GM23338 (cell line): Measurements from ENCODE around the gene TTLL5. TPM values are rescaled to one million over a fixed set of nuclear protein-coding genes. Genes with fewer than 3 reads are reported as not detected.

Experiments
- CREB1 ChIP-seq: fragments of 250-450 bp; sonication (Bioruptor Pico); IDR thresholded peaks from 2 replicates; pipeline ENCODE4 v1.5.0; 2020; ENCODE audit warnings: low read depth, mild to moderate bottlenecking, moderate library complexity
- EZH2 ChIP-seq: fragments of 200-600 bp; sonication (generic); IDR thresholded peaks from one replicate; pipeline ENCODE4 v1.8.0; 2017; ENCODE audit warnings: antibody characterized with exemption, mild to moderate bottlenecking, low read depth; ENCODE audit not compliant: unreplicated experiment
- JUNB ChIP-seq: IDR thresholded peaks from one replicate; pipeline ENCODE4 v1.6.1; 2016; ENCODE audit warnings: antibody characterized with exemption; ENCODE audit not compliant: unreplicated experiment
- NANOG ChIP-seq: IDR thresholded peaks from 2 replicates; pipeline ENCODE4 v1.6.1; 2016; ENCODE audit warnings: antibody characterized with exemption, borderline replicate concordance
- POLR2AphosphoS5 ChIP-seq: IDR thresholded peaks from 2 replicates; pipeline ENCODE4 v1.6.1; 2016; ENCODE audit warnings: antibody characterized with exemption, low read depth
- STAT1 ChIP-seq: IDR thresholded peaks from one replicate; pipeline ENCODE4 v1.6.1; 2016; ENCODE audit warnings: antibody characterized with exemption; ENCODE audit not compliant: unreplicated experiment
- ZNF114 ChIP-seq: fragments of 250-450 bp; sonication (Bioruptor Pico); IDR thresholded peaks from 2 replicates; pipeline ENCODE4 v1.5.0; 2020; ENCODE audit warnings: mild to moderate bottlenecking, moderate library complexity
- ZNF331 ChIP-seq: fragments of 250-450 bp; sonication (Bioruptor Pico); IDR thresholded peaks from 2 replicates; pipeline ENCODE4 v1.5.0; 2020; ENCODE audit warnings: low read depth, mild to moderate bottlenecking, moderate library complexity
- polyA plus RNA-seq: library from polyadenylated mRNA; unstranded; fragments of >200 nt; fragmentation: Nextera tagmentation; extraction: Ambion mirVana; gene quantifications from 2 replicates; pipeline ENCODE4 v1.2.1, GENCODE V29; 2016
- total RNA-seq: library from RNA; depleted of rRNA; stranded (reverse); fragments of >200 nt; shearing (Covaris generic); gene quantifications from 2 replicates; pipeline ENCODE4 v1.2.3, GENCODE V29; 2014
- TF ChIP-seq, protein P1 (sequence below): fragments of 250-450 bp; sonication (Bioruptor Pico); IDR thresholded peaks from 2 replicates; pipeline ENCODE4 v1.5.0; 2020; ENCODE audit warnings: mild to moderate bottlenecking, moderate library complexity
- TF ChIP-seq, protein P2 (sequence below): IDR thresholded peaks from 2 replicates; pipeline ENCODE4 v1.6.1; 2016; ENCODE audit warnings: antibody characterized with exemption
- TF ChIP-seq, protein P3 (sequence below), 2 experiments: fragments of 200-600 bp in 1 of 2; sonication (generic) in 1 of 2; conservative IDR thresholded peaks; 2 replicates each; pipeline versions ENCODE4 v1.5.1 to v1.6.1; 2016 to 2017; ENCODE audit warnings: antibody characterized with exemption in 2 of 2, low read depth in 2 of 2, mild to moderate bottlenecking in 2 of 2, moderate library complexity in 1 of 2

The TTLL5 gene
- total and polyA plus RNA-seq, 2 experiments from 2014 or later, result 33.5 to 35.4 TPM

GRCh38 chr14:75685910-75686309 lies 24.9 kb downstream of the TTLL5 start (continued):
- TF ChIP-seq, protein P1, sequence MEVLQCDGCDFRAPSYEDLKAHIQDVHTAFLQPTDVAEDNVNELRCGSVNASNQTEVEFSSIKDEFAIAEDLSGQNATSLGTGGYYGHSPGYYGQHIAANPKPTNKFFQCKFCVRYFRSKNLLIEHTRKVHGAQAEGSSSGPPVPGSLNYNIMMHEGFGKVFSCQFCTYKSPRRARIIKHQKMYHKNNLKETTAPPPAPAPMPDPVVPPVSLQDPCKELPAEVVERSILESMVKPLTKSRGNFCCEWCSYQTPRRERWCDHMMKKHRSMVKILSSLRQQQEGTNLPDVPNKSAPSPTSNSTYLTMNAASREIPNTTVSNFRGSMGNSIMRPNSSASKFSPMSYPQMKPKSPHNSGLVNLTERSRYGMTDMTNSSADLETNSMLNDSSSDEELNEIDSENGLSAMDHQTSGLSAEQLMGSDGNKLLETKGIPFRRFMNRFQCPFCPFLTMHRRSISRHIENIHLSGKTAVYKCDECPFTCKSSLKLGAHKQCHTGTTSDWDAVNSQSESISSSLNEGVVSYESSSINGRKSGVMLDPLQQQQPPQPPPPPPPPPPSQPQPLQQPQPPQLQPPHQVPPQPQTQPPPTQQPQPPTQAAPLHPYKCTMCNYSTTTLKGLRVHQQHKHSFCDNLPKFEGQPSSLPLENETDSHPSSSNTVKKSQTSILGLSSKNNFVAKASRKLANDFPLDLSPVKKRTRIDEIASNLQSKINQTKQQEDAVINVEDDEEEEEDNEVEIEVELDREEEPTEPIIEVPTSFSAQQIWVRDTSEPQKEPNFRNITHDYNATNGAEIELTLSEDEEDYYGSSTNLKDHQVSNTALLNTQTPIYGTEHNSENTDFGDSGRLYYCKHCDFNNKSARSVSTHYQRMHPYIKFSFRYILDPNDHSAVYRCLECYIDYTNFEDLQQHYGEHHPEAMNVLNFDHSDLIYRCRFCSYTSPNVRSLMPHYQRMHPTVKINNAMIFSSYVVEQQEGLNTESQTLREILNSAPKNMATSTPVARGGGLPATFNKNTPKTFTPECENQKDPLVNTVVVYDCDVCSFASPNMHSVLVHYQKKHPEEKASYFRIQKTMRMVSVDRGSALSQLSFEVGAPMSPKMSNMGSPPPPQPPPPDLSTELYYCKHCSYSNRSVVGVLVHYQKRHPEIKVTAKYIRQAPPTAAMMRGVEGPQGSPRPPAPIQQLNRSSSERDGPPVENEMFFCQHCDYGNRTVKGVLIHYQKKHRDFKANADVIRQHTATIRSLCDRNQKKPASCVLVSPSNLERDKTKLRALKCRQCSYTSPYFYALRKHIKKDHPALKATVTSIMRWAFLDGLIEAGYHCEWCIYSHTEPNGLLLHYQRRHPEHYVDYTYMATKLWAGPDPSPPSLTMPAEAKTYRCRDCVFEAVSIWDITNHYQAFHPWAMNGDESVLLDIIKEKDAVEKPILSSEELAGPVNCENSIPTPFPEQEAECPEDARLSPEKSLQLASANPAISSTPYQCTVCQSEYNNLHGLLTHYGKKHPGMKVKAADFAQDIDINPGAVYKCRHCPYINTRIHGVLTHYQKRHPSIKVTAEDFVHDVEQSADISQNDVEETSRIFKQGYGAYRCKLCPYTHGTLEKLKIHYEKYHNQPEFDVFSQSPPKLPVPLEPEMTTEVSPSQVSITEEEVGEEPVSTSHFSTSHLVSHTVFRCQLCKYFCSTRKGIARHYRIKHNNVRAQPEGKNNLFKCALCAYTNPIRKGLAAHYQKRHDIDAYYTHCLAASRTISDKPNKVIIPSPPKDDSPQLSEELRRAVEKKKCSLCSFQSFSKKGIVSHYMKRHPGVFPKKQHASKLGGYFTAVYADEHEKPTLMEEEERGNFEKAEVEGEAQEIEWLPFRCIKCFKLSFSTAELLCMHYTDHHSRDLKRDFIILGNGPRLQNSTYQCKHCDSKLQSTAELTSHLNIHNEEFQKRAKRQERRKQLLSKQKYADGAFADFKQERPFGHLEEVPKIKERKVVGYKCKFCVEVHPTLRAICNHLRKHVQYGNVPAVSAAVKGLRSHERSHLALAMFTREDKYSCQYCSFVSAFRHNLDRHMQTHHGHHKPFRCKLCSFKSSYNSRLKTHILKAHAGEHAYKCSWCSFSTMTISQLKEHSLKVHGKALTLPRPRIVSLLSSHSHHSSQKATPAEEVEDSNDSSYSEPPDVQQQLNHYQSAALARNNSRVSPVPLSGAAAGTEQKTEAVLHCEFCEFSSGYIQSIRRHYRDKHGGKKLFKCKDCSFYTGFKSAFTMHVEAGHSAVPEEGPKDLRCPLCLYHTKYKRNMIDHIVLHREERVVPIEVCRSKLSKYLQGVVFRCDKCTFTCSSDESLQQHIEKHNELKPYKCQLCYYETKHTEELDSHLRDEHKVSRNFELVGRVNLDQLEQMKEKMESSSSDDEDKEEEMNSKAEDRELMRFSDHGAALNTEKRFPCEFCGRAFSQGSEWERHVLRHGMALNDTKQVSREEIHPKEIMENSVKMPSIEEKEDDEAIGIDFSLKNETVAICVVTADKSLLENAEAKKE (CRISPR knock-in tag), result no peak
- no peak for TF ChIP-seq ZNF114 (CRISPR knock-in tag)
- TF ChIP-seq STAT1, result no peak
- TF ChIP-seq EZH2, result no peak
- TF ChIP-seq JUNB, result no peak
- TF ChIP-seq NANOG, result no peak
- TF ChIP-seq ZNF331 (CRISPR knock-in tag), result no peak
- TF ChIP-seq, protein P2, sequence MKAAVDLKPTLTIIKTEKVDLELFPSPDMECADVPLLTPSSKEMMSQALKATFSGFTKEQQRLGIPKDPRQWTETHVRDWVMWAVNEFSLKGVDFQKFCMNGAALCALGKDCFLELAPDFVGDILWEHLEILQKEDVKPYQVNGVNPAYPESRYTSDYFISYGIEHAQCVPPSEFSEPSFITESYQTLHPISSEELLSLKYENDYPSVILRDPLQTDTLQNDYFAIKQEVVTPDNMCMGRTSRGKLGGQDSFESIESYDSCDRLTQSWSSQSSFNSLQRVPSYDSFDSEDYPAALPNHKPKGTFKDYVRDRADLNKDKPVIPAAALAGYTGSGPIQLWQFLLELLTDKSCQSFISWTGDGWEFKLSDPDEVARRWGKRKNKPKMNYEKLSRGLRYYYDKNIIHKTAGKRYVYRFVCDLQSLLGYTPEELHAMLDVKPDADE, result no peak
- TF ChIP-seq, protein P3, sequence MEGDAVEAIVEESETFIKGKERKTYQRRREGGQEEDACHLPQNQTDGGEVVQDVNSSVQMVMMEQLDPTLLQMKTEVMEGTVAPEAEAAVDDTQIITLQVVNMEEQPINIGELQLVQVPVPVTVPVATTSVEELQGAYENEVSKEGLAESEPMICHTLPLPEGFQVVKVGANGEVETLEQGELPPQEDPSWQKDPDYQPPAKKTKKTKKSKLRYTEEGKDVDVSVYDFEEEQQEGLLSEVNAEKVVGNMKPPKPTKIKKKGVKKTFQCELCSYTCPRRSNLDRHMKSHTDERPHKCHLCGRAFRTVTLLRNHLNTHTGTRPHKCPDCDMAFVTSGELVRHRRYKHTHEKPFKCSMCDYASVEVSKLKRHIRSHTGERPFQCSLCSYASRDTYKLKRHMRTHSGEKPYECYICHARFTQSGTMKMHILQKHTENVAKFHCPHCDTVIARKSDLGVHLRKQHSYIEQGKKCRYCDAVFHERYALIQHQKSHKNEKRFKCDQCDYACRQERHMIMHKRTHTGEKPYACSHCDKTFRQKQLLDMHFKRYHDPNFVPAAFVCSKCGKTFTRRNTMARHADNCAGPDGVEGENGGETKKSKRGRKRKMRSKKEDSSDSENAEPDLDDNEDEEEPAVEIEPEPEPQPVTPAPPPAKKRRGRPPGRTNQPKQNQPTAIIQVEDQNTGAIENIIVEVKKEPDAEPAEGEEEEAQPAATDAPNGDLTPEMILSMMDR (conservative IDR thresholded peaks at IDR 0.05; ENCODE audit: low read depth in 2 of 2), result no peak
- TF ChIP-seq POLR2AphosphoS5, result no peak
- TF ChIP-seq CREB1 (CRISPR knock-in tag), result no peak
